A549 (cell line): ENCODE measurements around the gene ENTPD7. TPM values are rescaled to one million over a fixed set of nuclear protein-coding genes. Genes with fewer than 3 reads are reported as not detected.
A peak's percentile ranks its signal among the peaks of the same experiment; 100 is the strongest.
"Not testable (repeated sequence)": the region's sequence is repeated elsewhere in the genome, so short reads cannot be mapped to it uniquely, and the experiment has no call there.

Experiments used
- ATAC-seq, 2 experiments: fragments of 200-7000 bp in 1 of 2; fragments of >200 bp in 1 of 2; cut with Nextera tagmentation in 1 of 2; cut with Tn5 transposase in 1 of 2; 3 replicates each; pipeline versions ENCODE4 v1.8.0 to v1.9.1; 2018 to 2020; ENCODE audit warnings: mild to moderate bottlenecking in 1 of 2, moderate library complexity in 1 of 2
- CTCF ChIA-PET: fragments of 300-600 bp; sonication (Branson Sonifier 250); formaldehyde crosslinking; extraction: SDS; loops from one replicate; lab custom pipeline; 2021; ENCODE audit warnings: antibody characterized with exemption, inconsistent platforms; lab: Yijun Ruan, JAX
- POLR2A ChIA-PET: fragments of 350-600 bp; formaldehyde crosslinking; extraction: SDS; loops from one replicate; lab custom pipeline; 2021; ENCODE audit warnings: antibody characterized with exemption, inconsistent platforms; lab: Yijun Ruan, JAX
- DNase-seq, 2 experiments: peaks; one replicate each; pipeline versions ENCODE4 v3.0.0 to v3.0.0-alpha.2; 2011 to 2016; ENCODE audit warnings: low read depth in 1 of 2, low spot score in 1 of 2
- FAIRE-seq: peaks from 2 replicates; lab custom pipeline; 2011; peaks lifted over from hg19 to GRCh38; lab: Jason Lieb, UNC
- H3K27ac ChIP-seq, 2 experiments: fragments of >200 bp; sonication (Bioruptor Twin); formaldehyde crosslinking; 3 replicates each; pipeline ENCODE4 v1.5.1; 2016 to 2017
- H3K4me1 ChIP-seq: fragments of >200 bp; sonication (Bioruptor Twin); formaldehyde crosslinking; 3 replicates; pipeline ENCODE4 v1.6.1; 2016
- H3K4me2 ChIP-seq: fragments of >200 bp; sonication (Bioruptor Twin); formaldehyde crosslinking; 3 replicates; pipeline ENCODE4 v1.6.1; 2016
- H3K4me3 ChIP-seq: fragments of >200 bp; sonication (Bioruptor Twin); formaldehyde crosslinking; 3 replicates; pipeline ENCODE4 v1.5.1; 2016
- H3K9me3 ChIP-seq: fragments of >200 bp; sonication (Bioruptor Twin); formaldehyde crosslinking; 3 replicates; pipeline ENCODE4 v1.6.1; 2016
- ATOH8 ChIP-seq: fragments of 250-450 bp; sonication (Bioruptor Pico); IDR thresholded peaks from 2 replicates; pipeline ENCODE4 v1.5.0; 2020; ENCODE audit warnings: low read depth, mild to moderate bottlenecking, moderate library complexity
- CBX2 ChIP-seq: fragments of 200-600 bp; sonication (generic); IDR thresholded peaks from 2 replicates; pipeline ENCODE4 v1.6.1; 2016; ENCODE audit warnings: low read depth, mild to moderate bottlenecking, borderline replicate concordance
- E2F6 ChIP-seq: IDR thresholded peaks from 2 replicates; pipeline ENCODE4 v1.6.1; 2012; ENCODE audit warnings: low read depth, borderline replicate concordance
- EHF ChIP-seq: fragments of 250-450 bp; sonication (Bioruptor Pico); IDR thresholded peaks from 2 replicates; pipeline ENCODE4 v1.5.0; 2020; ENCODE audit warnings: mild to moderate bottlenecking
- EHMT2 ChIP-seq: fragments of 200-600 bp; sonication (generic); IDR thresholded peaks from 2 replicates; pipeline ENCODE4 v1.6.1; 2016; ENCODE audit warnings: antibody characterized with exemption, low read depth, mild to moderate bottlenecking, moderate library complexity
- EP300 ChIP-seq, 2 experiments: fragments of >200 bp; sonication (Bioruptor Twin); formaldehyde crosslinking; IDR thresholded peaks; 2 replicates in 1 of 2; 3 replicates in 1 of 2; pipeline ENCODE4 v1.6.1; 2016 to 2017
- FOSL2 ChIP-seq, 2 experiments: fragments of 450-650 bp in 1 of 2; fragments of >200 bp in 1 of 2; sonication (Bioruptor Twin) in 1 of 2; formaldehyde crosslinking; IDR thresholded peaks; 2 replicates each; pipeline versions ENCODE4 v1.5.0 to v1.6.1; 2016 to 2020; ENCODE audit warnings: mild to moderate bottlenecking in 1 of 2, moderate library complexity in 1 of 2
- FOXS1 ChIP-seq: fragments of 250-450 bp; sonication (Bioruptor Pico); IDR thresholded peaks from 2 replicates; pipeline ENCODE4 v1.5.0; 2020; ENCODE audit warnings: mild to moderate bottlenecking, moderate library complexity
- GATA3 ChIP-seq: IDR thresholded peaks from 2 replicates; pipeline ENCODE4 v1.6.1; 2012; ENCODE audit warnings: borderline replicate concordance
- HDAC2 ChIP-seq: fragments of 200-600 bp; sonication (generic); IDR thresholded peaks from 2 replicates; pipeline ENCODE4 v1.6.1; 2016
- HES2 ChIP-seq: fragments of >200 bp; sonication (Bioruptor Twin); formaldehyde crosslinking; IDR thresholded peaks from 2 replicates; pipeline ENCODE4 v1.6.1; 2016
- HOXB13 ChIP-seq: fragments of 250-450 bp; sonication (Bioruptor Pico); IDR thresholded peaks from 2 replicates; pipeline ENCODE4 v1.5.0; 2020; ENCODE audit warnings: low read depth, mild to moderate bottlenecking, moderate library complexity
- JUN ChIP-seq, 2 experiments: fragments of >200 bp; sonication (Bioruptor Twin); formaldehyde crosslinking; IDR thresholded peaks; 2 replicates in 1 of 2; 3 replicates in 1 of 2; pipeline ENCODE4 v1.6.1; 2016 to 2017
- NR3C1 ChIP-seq: fragments of >200 bp; sonication (Bioruptor Twin); formaldehyde crosslinking; IDR thresholded peaks from 3 replicates; pipeline ENCODE4 v1.6.1; 2017
- PBX3 ChIP-seq: IDR thresholded peaks from 2 replicates; pipeline ENCODE4 v1.6.1; 2012
- RAD21 ChIP-seq, 2 experiments: fragments of >200 bp in 1 of 2; sonication (Bioruptor Twin) in 1 of 2; formaldehyde crosslinking in 1 of 2; IDR thresholded peaks in 1 of 2; conservative IDR thresholded peaks in 1 of 2; 2 replicates in 1 of 2; 3 replicates in 1 of 2; pipeline ENCODE4 v1.6.1; 2012 to 2018; ENCODE audit warnings: inconsistent platforms in 1 of 2
- RARB ChIP-seq: fragments of 250-450 bp; sonication (Bioruptor Pico); IDR thresholded peaks from 2 replicates; pipeline ENCODE4 v1.8.0; 2021; ENCODE audit warnings: mild to moderate bottlenecking, moderate library complexity
- RCOR1 ChIP-seq: fragments of 150-350 bp; IDR thresholded peaks from 2 replicates; pipeline ENCODE4 v1.6.1; 2014; ENCODE audit warnings: antibody characterized with exemption, low read length, low read depth
- SMC3 ChIP-seq: fragments of >200 bp; sonication (Bioruptor Twin); formaldehyde crosslinking; IDR thresholded peaks from 3 replicates; pipeline ENCODE4 v1.6.1; 2018; ENCODE audit warnings: inconsistent platforms
- ZFP36 ChIP-seq: fragments of 450-650 bp; IDR thresholded peaks from 2 replicates; pipeline ENCODE4 v1.6.1; 2014; ENCODE audit warnings: borderline replicate concordance; ENCODE audit not compliant: partially characterized antibody
- WGBS: methylation state at CpG from one replicate; pipeline ENCODE4 v1.1.6; 2017; ENCODE audit errors: missing lambda C conversion rate; 5-methylcytosine and 5-hydroxymethylcytosine counted together
- polyA plus RNA-seq, 4 experiments: library from polyadenylated mRNA; depleted of rRNA in 3 of 4; stranded (reverse); fragments of >200 nt; fragmentation: RNase III in 1 of 4; extraction: RNeasy Plus Mini Kit Qiagen cat#74134 plus additional on column Dnase treatment in 1 of 4; gene quantifications; 2 replicates in 3 of 4; 3 replicates in 1 of 4; pipeline ENCODE4 v1.2.3, GENCODE V29; 2011 to 2017

ENTPD7 gene
- polyA plus RNA-seq, 2 of the 4 experiments (the other 2 are of a cell fraction) = 6.8 to 10.4 TPM

- CTCF ChIA-PET = interaction anchor here (0.6 to 1.5 kb wide), 3 partner anchors 10 to 103 kb away, joined by 3 to 13 read pairs (median 4); partner anchors contain the start of genes COX15 and CUTC
- FAIRE-seq = peak; percentile 36
- 17% methylated on average over 2 of the region's 2 CpGs for WGBS
- H3K4me3 ChIP-seq = no peak overlapping the region
- H3K27ac ChIP-seq = no peak overlapping the region
- no peak for TF ChIP-seq EP300 (IDR thresholded peaks at IDR 0.05)
- no peak for TF ChIP-seq E2F6
- TF ChIP-seq EHMT2 = no peak
- no peak for TF ChIP-seq ZFP36
- TF ChIP-seq JUN (IDR thresholded peaks at IDR 0.05) = no peak
- TF ChIP-seq RARB (CRISPR knock-in tag) = no peak
- no peak for TF ChIP-seq FOXS1
- no peak for TF ChIP-seq SMC3
- no peak for TF ChIP-seq NR3C1
- no peak for TF ChIP-seq HES2
- TF ChIP-seq HOXB13 (CRISPR knock-in tag) = no peak
- TF ChIP-seq RAD21 (conservative IDR thresholded peaks at IDR 0.05 in 1 of 2, IDR thresholded peaks at IDR 0.05 in 1 of 2) = no peak
- no peak for TF ChIP-seq EHF
- no peak for TF ChIP-seq RCOR1
- TF ChIP-seq HDAC2 = no peak
- no peak for TF ChIP-seq PBX3
- TF ChIP-seq CBX2 = no peak
- no peak for TF ChIP-seq ATOH8 (CRISPR knock-in tag)
- no peak for TF ChIP-seq GATA3
- H3K4me1 ChIP-seq = peaks cover 20% of the 10 kb centered on the region
- no peak for ATAC-seq
- no peak for DNase-seq
- H3K9me3 ChIP-seq = peaks cover 25% of the 10 kb centered on the region
- POLR2A ChIA-PET = interaction anchor here (1.4 kb wide), 1 partner anchor 10 kb away, joined by 4 read pairs; the partner anchor contains the start of genes COX15 and CUTC
- H3K4me2 ChIP-seq = peak overlapping the region; percentile 37
Observed at GRCh38 chr10:99742701-99743100, 83.4 kb downstream of the ENTPD7 start.

- POLR2A ChIA-PET = no interaction called here
- TF ChIP-seq FOSL2 (IDR thresholded peaks at IDR 0.05) (no peak), FOSL2 (CRISPR knock-in tag; IDR thresholded peaks at IDR 0.05) (peak; percentile 42; the same call in 1 of the 2 replicates), HOXB13 (CRISPR knock-in tag) (no peak)
- TF ChIP-seq, all 56 proteins: peak for 1
- peaks cover 25% of the 10 kb centered on the region for H3K9me3 ChIP-seq
- CTCF ChIA-PET = interaction anchor here (1.0 to 1.5 kb wide), 3 partner anchors 11 to 102 kb away, joined by 3 to 13 read pairs (median 4); partner anchors contain the start of genes COX15 and CUTC
- H3K4me1 ChIP-seq = peaks cover 24% of the 10 kb centered on the region
- no peak overlapping the region for H3K4me2 ChIP-seq
- WGBS = 61% methylated on average over 3 of the region's 3 CpGs
- H3K4me3 ChIP-seq = no peak overlapping the region
- no peak overlapping the region for H3K27ac ChIP-seq
- FAIRE-seq = no peak
- no peak for ATAC-seq
- no peak for DNase-seq
Observed at GRCh38 chr10:99743841-99744240, 84.5 kb downstream of the ENTPD7 start.

- POLR2A ChIA-PET = not testable (repeated sequence)
Observed at GRCh38 chr10:99746166-99746565, 86.9 kb downstream of the ENTPD7 start.

More at GRCh38 chr10:99746166-99746565, 86.9 kb downstream of the ENTPD7 start:
- H3K4me3 ChIP-seq, FAIRE-seq, DNase-seq, ATAC-seq, H3K27ac ChIP-seq, H3K4me2 ChIP-seq, CTCF ChIA-PET, H3K9me3 ChIP-seq: not testable (repeated sequence)
- WGBS = 74% methylated on average over 2 of the region's 2 CpGs
- peaks cover 27% of the 10 kb centered on the region for H3K4me1 ChIP-seq
